Esophagus squamous epithelium (tissue), 5 donors: ENCODE data around the gene FGD3. TPM values are rescaled to one million over a fixed set of nuclear protein-coding genes. Genes with fewer than 3 reads are reported as not detected.

Experiments used
- DNase-seq: peaks from one replicate; lab custom pipeline; 2025; lab: John Stamatoyannopoulos, UW
- H3K27ac ChIP-seq, 4 donors: fragments of 200-600 bp; sonication (generic); one replicate each; pipeline ENCODE4 v1.5.1; 2016 to 2019; ENCODE audit warnings: mild to moderate bottlenecking in 1 of 4
- H3K27me3 ChIP-seq, 4 donors: fragments of 200-600 bp; sonication (generic); 1 replicate in 3 of 4; 2 replicates in 1 of 4; pipeline versions ENCODE4 v1.5.1 to v1.6.0; 2017 to 2021; ENCODE audit warnings: antibody characterized with exemption in 1 of 4
- H3K36me3 ChIP-seq, 3 donors: fragments of 200-600 bp; sonication (generic); one replicate each; pipeline ENCODE4 v1.5.1; 2016 to 2019
- H3K4me1 ChIP-seq, 3 donors: fragments of 200-600 bp; sonication (generic); one replicate each; pipeline ENCODE4 v1.5.1; 2017 to 2019
- H3K4me3 ChIP-seq, 4 donors: fragments of 200-600 bp; sonication (generic); 1 replicate in 3 of 4; 2 replicates in 1 of 4; pipeline ENCODE4 v1.5.1; 2016 to 2019; ENCODE audit warnings: mild to moderate bottlenecking in 2 of 4, moderate library complexity in 1 of 4
- H3K9me3 ChIP-seq, 3 donors: fragments of 200-600 bp; sonication (generic); one replicate each; pipeline ENCODE4 v1.5.1; 2016 to 2019
- CTCF ChIP-seq, 6 experiments: fragments of 450-650 bp in 4 of 6; fragments of 200-600 bp in 2 of 6; sonication (generic) in 2 of 6; IDR thresholded peaks; one replicate each; pipeline ENCODE4 v1.5.1; 2016 to 2019; ENCODE audit warnings: antibody characterized with exemption in 6 of 6, mild to moderate bottlenecking in 4 of 6, moderate library complexity in 4 of 6
- POLR2A ChIP-seq, 4 donors: fragments of 450-650 bp; IDR thresholded peaks; one replicate each; pipeline ENCODE4 v1.6.1; 2017; ENCODE audit warnings: antibody characterized with exemption in 4 of 4, mild to moderate bottlenecking in 4 of 4, moderate library complexity in 3 of 4
- WGBS, 2 donors: methylation state at CpG; one replicate each; pipeline ENCODE4 v1.1.5; 2018; 5-methylcytosine and 5-hydroxymethylcytosine counted together
- intact Hi-C: fragments of 100-400 bp; cut with DNase I; formaldehyde crosslinking; loops from one replicate; pipeline ENCODE4 v1.15.0; 2022
- total RNA-seq, 4 donors: library from RNA; depleted of rRNA; stranded (reverse); fragments of >200 nt; gene quantifications; one replicate each; pipeline ENCODE4 v1.1.0, GENCODE V29; 2016
- donor health status: DM: yes; HTN: yes; CAD: no.

FGD3 gene
- total RNA-seq, 4 donors from 2014 or later = 2.4 to 6.5 (median 4.9) TPM

- no peak for DNase-seq
- Histone ChIP-seq H3K27me3 (no peaks in the 10 kb centered on the region), H3K9me3 (no peaks in the 10 kb centered on the region), H3K4me1 (peaks cover 9 to 48% (median 12%) of the 10 kb centered on the region in 3 donors), H3K4me3 (no peak overlapping the region), H3K36me3 (peaks cover 0 to 6% (median 0%) of the 10 kb centered on the region in 3 donors), H3K27ac (no peak overlapping the region)
- WGBS, 2 donors = 86 to 87% methylated on average over 6 to 7 of the region's 22 CpGs
- intact Hi-C loops = no loop called here
- TF ChIP-seq POLR2A (IDR thresholded peaks at IDR 0.05) (no peak), CTCF (IDR thresholded peaks at IDR 0.05) (no peak)
Observed at GRCh38 chr9:92974761-92975755, 27.7 kb downstream of the FGD3 start.

GRCh38 chr9:92976431-92976830, 29.1 kb downstream of the FGD3 start:
- peaks cover 0 to 6% (median 0%) of the 10 kb centered on the region in 3 donors for H3K36me3 ChIP-seq
- H3K4me3 ChIP-seq = no peak overlapping the region
- intact Hi-C loops = no loop called here
- TF ChIP-seq CTCF (IDR thresholded peaks at IDR 0.05) = no peak
- no peak for TF ChIP-seq POLR2A (IDR thresholded peaks at IDR 0.05)
- H3K27me3 ChIP-seq = no peaks in the 10 kb centered on the region
- 92% methylated on average over 2 of the region's 16 CpGs; no CpG with 5 or more reads in 1 of the 2 donors for WGBS, 2 donors
- H3K27ac ChIP-seq = no peak overlapping the region
- H3K9me3 ChIP-seq = no peaks in the 10 kb centered on the region
- peaks cover 3 to 37% (median 5%) of the 10 kb centered on the region in 3 donors for H3K4me1 ChIP-seq
- no peak for DNase-seq

DNA sequence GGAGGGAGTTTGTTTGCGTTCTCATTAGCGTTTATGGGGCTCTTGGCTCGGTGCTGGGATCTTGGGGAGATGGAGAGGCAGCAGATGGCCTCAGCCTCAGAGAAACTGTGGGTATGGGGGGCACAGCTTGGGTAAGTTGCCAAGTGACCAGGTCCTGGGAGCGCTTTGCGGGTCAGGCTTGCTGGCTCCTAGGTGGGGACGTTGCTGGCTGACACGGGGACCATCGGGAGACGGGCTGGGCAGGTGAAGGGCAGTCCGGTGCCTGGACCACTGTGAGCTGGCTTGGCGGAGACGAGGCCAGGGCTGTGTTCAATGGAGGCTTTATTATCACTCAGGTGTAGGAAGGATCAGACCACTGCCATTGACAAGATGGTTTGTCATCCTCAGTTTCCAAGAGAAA, 30.0 kb downstream of the FGD3 start:
- Histone ChIP-seq H3K36me3 (peaks cover 0 to 6% (median 0%) of the 10 kb centered on the region in 3 donors), H3K9me3 (no peaks in the 10 kb centered on the region), H3K4me1 (peaks cover 3 to 37% (median 5%) of the 10 kb centered on the region in 3 donors), H3K27ac (no peak overlapping the region), H3K27me3 (no peaks in the 10 kb centered on the region), H3K4me3 (no peak overlapping the region)
- DNase-seq = no peak
- no peak for TF ChIP-seq POLR2A (IDR thresholded peaks at IDR 0.05)
- no peak for TF ChIP-seq CTCF (IDR thresholded peaks at IDR 0.05)
- intact Hi-C loops = no loop called here
- 90 to 92% methylated on average over 6 to 8 of the region's 12 CpGs for WGBS, 2 donors

- no peak overlapping the region for H3K4me3 ChIP-seq
- H3K9me3 ChIP-seq = peaks cover 0 to 4% (median 4%) of the 10 kb centered on the region in 3 donors
- peaks cover 0 to 6% (median 0%) of the 10 kb centered on the region in 3 donors for H3K36me3 ChIP-seq
- peaks cover 3 to 37% (median 5%) of the 10 kb centered on the region in 3 donors for H3K4me1 ChIP-seq
- no peak for TF ChIP-seq CTCF (IDR thresholded peaks at IDR 0.05)
- TF ChIP-seq POLR2A (IDR thresholded peaks at IDR 0.05) = no peak
- intact Hi-C loops = no loop called here
- DNase-seq = no peak
- no peaks in the 10 kb centered on the region for H3K27me3 ChIP-seq
- H3K27ac ChIP-seq = no peak overlapping the region
- WGBS, 2 donors = 29 to 57% methylated on average over 3 to 4 of the region's 4 CpGs
Observed at GRCh38 chr9:92978345-92978875, 31.1 kb downstream of the FGD3 start.
